ENCODE measurements around the gene DGCR6L.
"Not testable (repeated sequence)": the region's sequence is repeated elsewhere in the genome, so short reads cannot be mapped to it uniquely, and the experiment has no call there.

The DGCR6L gene

GRCh38 chr22:20291604-20292063, 28.2 kb downstream of the DGCR6L start:
- no peak for DNase-seq (ENCODE audit: low read depth)

GRCh38 chr22:20291249-20291586, 28.6 kb downstream of the DGCR6L start:
- DNase-seq (ENCODE audit: low read depth): no peak

GRCh38 chr22:20290578-20291248, 29.1 kb downstream of the DGCR6L start:
- no peak for DNase-seq (ENCODE audit: low read depth)

GRCh38 chr22:20290045-20290392, 29.8 kb downstream of the DGCR6L start:
- DNase-seq (ENCODE audit: low read depth): no peak

GRCh38 chr22:20289182-20290044, 30.4 kb downstream of the DGCR6L start:
- not testable (repeated sequence) for DNase-seq (ENCODE audit: low read depth)

- not testable (repeated sequence) for DNase-seq (ENCODE audit: low read depth)
Measured at GRCh38 chr22:20286784-20287423, 33.0 kb downstream of the DGCR6L start.

GRCh38 chr22:20286312-20286660, 33.6 kb downstream of the DGCR6L start:
- not testable (repeated sequence) for DNase-seq (ENCODE audit: low read depth)

- DNase-seq (ENCODE audit: low read depth): peak; percentile 70
Measured at GRCh38 chr22:20285473-20286311, 34.2 kb downstream of the DGCR6L start.

- no peak for DNase-seq (ENCODE audit: low read depth)
Measured at GRCh38 chr22:20284471-20285086, 35.3 kb downstream of the DGCR6L start.

- no peak for DNase-seq (ENCODE audit: low read depth)
Measured at GRCh38 chr22:20283674-20284066, 36.2 kb downstream of the DGCR6L start.

GRCh38 chr22:20282901-20283673, 36.8 kb downstream of the DGCR6L start:
- no peak for DNase-seq (ENCODE audit: low read depth)

- no peak for DNase-seq (ENCODE audit: low read depth)
Measured at GRCh38 chr22:20281891-20282290, 38.0 kb downstream of the DGCR6L start.

GRCh38 chr22:20281473-20281872, 38.4 kb downstream of the DGCR6L start:
- not testable (repeated sequence) for DNase-seq (ENCODE audit: low read depth)

GRCh38 chr22:20280866-20281265, 39.0 kb downstream of the DGCR6L start:
- DNase-seq (ENCODE audit: low read depth): no peak

- DNase-seq (ENCODE audit: low read depth): not testable (repeated sequence)
Measured at GRCh38 chr22:20280163-20280562, 39.7 kb downstream of the DGCR6L start.

GRCh38 chr22:20279662-20280134, 40.2 kb downstream of the DGCR6L start:
- no peak for DNase-seq (ENCODE audit: low read depth)

- DNase-seq (ENCODE audit: low read depth): not testable (repeated sequence)
Measured at GRCh38 chr22:20278726-20279490, 41.0 kb downstream of the DGCR6L start.

GRCh38 chr22:20277936-20278635, 41.8 kb downstream of the DGCR6L start:
- DNase-seq (ENCODE audit: low read depth): not testable (repeated sequence)

- DNase-seq (ENCODE audit: low read depth): no peak
Measured at GRCh38 chr22:20276468-20276867, 43.4 kb downstream of the DGCR6L start.

Data from stimulated activated CD8-positive, alpha-beta memory T cell treated with anti-CD3 and anti-CD28 coated beads, Interleukin-15, amount 100 ng/mL, for 1 hour (primary cell).